K562 (cell line): ENCODE measurements around the gene USHBP1. TPM values are rescaled to one million over a fixed set of nuclear protein-coding genes. Genes with fewer than 3 reads are reported as not detected.

Experiments
- E2F6 ChIP-seq, 2 experiments: IDR thresholded peaks; 2 replicates each; pipeline ENCODE4 v1.6.1; 2011; ENCODE audit warnings: borderline replicate concordance in 1 of 2, control low read depth in 1 of 2, low read depth in 1 of 2, low read length in 1 of 2, mild to moderate bottlenecking in 1 of 2, mixed read lengths in 1 of 2, moderate library complexity in 1 of 2; ENCODE audit not compliant: insufficient read depth in 1 of 2, insufficient read length in 1 of 2, poor library complexity in 1 of 2, severe bottlenecking in 1 of 2; ENCODE audit errors: extremely low read depth in 1 of 2
- ELF4 ChIP-seq: fragments of 450-650 bp; formaldehyde crosslinking; IDR thresholded peaks from 2 replicates; pipeline ENCODE4 v1.4.0; 2022; ENCODE audit warnings: missing genetic modification characterization
- FOXM1 ChIP-seq, 2 experiments: fragments of 450-650 bp in 1 of 2; sonication (generic) in 1 of 2; formaldehyde crosslinking in 1 of 2; IDR thresholded peaks; 2 replicates each; pipeline versions ENCODE4 v1.6.1 to v1.9.0; 2017 to 2022; ENCODE audit warnings: low read depth in 2 of 2, mild to moderate bottlenecking in 2 of 2, missing genetic modification reagents in 1 of 2, moderate library complexity in 1 of 2
- MECOM ChIP-seq: fragments of 250-450 bp; sonication (Bioruptor Pico); IDR thresholded peaks from 2 replicates; pipeline ENCODE4 v1.8.0; 2022; ENCODE audit warnings: inconsistent platforms
- MYC ChIP-seq, 2 experiments: fragments of 250-450 bp in 1 of 2; sonication (Bioruptor Pico) in 1 of 2; IDR thresholded peaks; 2 replicates each; pipeline versions ENCODE4 v1.5.1 to v1.6.1; 2012 to 2021; ENCODE audit warnings: low read depth in 2 of 2, borderline replicate concordance in 1 of 2, improper control_type of control experiment in 1 of 2, low read length in 1 of 2, mild to moderate bottlenecking in 1 of 2, moderate library complexity in 1 of 2
- NFATC3 ChIP-seq: fragments of 450-650 bp; IDR thresholded peaks from 2 replicates; pipeline ENCODE4 v1.6.1; 2017; ENCODE audit warnings: mild to moderate bottlenecking
- NR2C2 ChIP-seq, 2 experiments: fragments of 200-800 bp in 1 of 2; sonication (Bioruptor generic) in 1 of 2; sonication (generic) in 1 of 2; formaldehyde crosslinking in 1 of 2; IDR thresholded peaks; 2 replicates each; pipeline versions ENCODE4 v1.6.1 to v1.8.0; 2016 to 2022; ENCODE audit warnings: mild to moderate bottlenecking in 1 of 2, missing compliant biosample characterization in 1 of 2, missing genetic modification characterization in 1 of 2, missing genetic modification reagents in 1 of 2
- OTX1 ChIP-seq: fragments of 450-650 bp; formaldehyde crosslinking; IDR thresholded peaks from 2 replicates; pipeline ENCODE4 v1.4.0; 2022; ENCODE audit warnings: mild to moderate bottlenecking
- PRDM10 ChIP-seq: fragments of 450-650 bp; IDR thresholded peaks from 2 replicates; pipeline ENCODE4 v1.6.1; 2018; ENCODE audit not compliant: partially characterized antibody
- PTTG1 ChIP-seq: fragments of 450-650 bp; IDR thresholded peaks from 2 replicates; pipeline ENCODE4 v1.6.1; 2016; ENCODE audit warnings: low read depth, mild to moderate bottlenecking, missing genetic modification characterization, missing compliant biosample characterization
- RERE ChIP-seq: sonication (generic); formaldehyde crosslinking; IDR thresholded peaks from 2 replicates; pipeline ENCODE4 v1.8.0; 2023; ENCODE audit warnings: missing genetic modification reagents, mild to moderate bottlenecking, borderline replicate concordance
- SMARCC2 ChIP-seq: fragments of 450-650 bp; IDR thresholded peaks from 2 replicates; pipeline ENCODE4 v1.6.1; 2017; ENCODE audit warnings: antibody characterized with exemption, moderate library complexity, mild to moderate bottlenecking, low read depth
- TAF7 ChIP-seq: fragments of 450-650 bp; IDR thresholded peaks from 2 replicates; pipeline ENCODE4 v1.6.1; 2016; ENCODE audit warnings: missing genetic modification characterization, missing compliant biosample characterization
- polyA plus RNA-seq, 8 experiments: library from polyadenylated mRNA; depleted of rRNA in 4 of 8; stranded (reverse) in 5 of 8; unstranded in 3 of 8; fragments of >200 nt; fragmentation: Nextera tagmentation in 2 of 8; fragmentation: Illumina TruSeq in 1 of 8; extraction: Ambion mirVana in 2 of 8; extraction: Trizol in 1 of 8; gene quantifications; 2 replicates each; pipeline versions ENCODE4 v1.2.1 to v1.2.3, GENCODE V29; 2011 to 2014; ENCODE audit warnings: inconsistent platforms in 1 of 8, missing spikeins in 1 of 8
- total RNA-seq, 7 experiments: library from RNA; depleted of rRNA in 6 of 7; stranded (reverse); fragments of >200 nt in 6 of 7; fragmentation: Illumina TruSeq in 2 of 7; extraction: Trizol in 2 of 7; gene quantifications; 2 replicates each; pipeline versions ENCODE4 v1.2.1 to v1.2.3, GENCODE V29; 2011 to 2021; ENCODE audit warnings: low replicate concordance in 1 of 7

USHBP1 gene
- total and polyA plus RNA-seq, 9 of the 15 experiments (the other 6 are each of a cell fraction or from before 2014, with no cell fraction given), result 0.03 to 0.10 (median 0.05) TPM; not detected in 5

GRCh38 chr19:17226002-17226933 is 38.3 kb downstream of the USHBP1 start, which contains the start of gene OCEL1 (continued):
- no peak for TF ChIP-seq RERE (CRISPR knock-in tag)
- TF ChIP-seq MECOM (CRISPR knock-in tag), result no peak
- no peak for TF ChIP-seq NFATC3
- 0 out of 2 replicates have a peak, but pooled peaks have one; percentile 51 for TF ChIP-seq OTX1 (CRISPR knock-in tag)
- TF ChIP-seq TAF7 (tag), result no peak
- peak; percentile 77 for TF ChIP-seq MYC (IDR thresholded peaks at IDR 0.05; ENCODE audit: low read depth, low read length)
- TF ChIP-seq MYC (CRISPR knock-in tag; IDR thresholded peaks at IDR 0.05; ENCODE audit: borderline replicate concordance, low read depth), result peak; percentile 59; the same call in 1 of the 2 replicates
- TF ChIP-seq NR2C2 (CRISPR knock-in tag; IDR thresholded peaks at IDR 0.05), result peak; percentile 67; the same call in 1 of the 2 replicates
- TF ChIP-seq NR2C2 (tag; IDR thresholded peaks at IDR 0.05), result peak; percentile 95
- TF ChIP-seq FOXM1 (IDR thresholded peaks at IDR 0.05; ENCODE audit: low read depth), result peak; percentile 59; the same call in 1 of the 2 replicates
- no peak for TF ChIP-seq FOXM1 (CRISPR knock-in tag; IDR thresholded peaks at IDR 0.05; ENCODE audit: low read depth)
- TF ChIP-seq ELF4 (CRISPR knock-in tag), result 0 out of 2 replicates have a peak, but pooled peaks have one; percentile 54
- peak; percentile 87 to 92 for TF ChIP-seq E2F6 (IDR thresholded peaks at IDR 0.05; ENCODE audit: borderline replicate concordance in 1 of 2, extremely low read depth in 1 of 2, insufficient read depth in 1 of 2, insufficient read length in 1 of 2, low read depth in 1 of 2, low read length in 1 of 2, poor library complexity in 1 of 2, severe bottlenecking in 1 of 2)
- TF ChIP-seq PRDM10, result peak; percentile 85
- TF ChIP-seq SMARCC2, result peak; percentile 40; the same call in 1 of the 2 replicates
- no peak for TF ChIP-seq PTTG1 (tag)
